Right atrium auricular region (tissue), 2 donors: ENCODE data around the gene TNS4. TPM values are rescaled to one million over a fixed set of nuclear protein-coding genes. Genes with fewer than 3 reads are reported as not detected.

Experiments
- DNase-seq: peaks from one replicate; pipeline ENCODE4 v3.0.0-alpha.2; 2019; ENCODE audit warnings: low spot score
- H3K27ac ChIP-seq, 2 donors: fragments of 200-600 bp; sonication (generic); 1 replicate in 1 of 2; 2 replicates in 1 of 2; pipeline ENCODE4 v1.5.1; 2016 to 2019
- H3K27me3 ChIP-seq, 2 donors: fragments of 200-600 bp; sonication (generic); one replicate each; pipeline versions ENCODE4 v1.5.1 to v1.6.0; 2017 to 2019
- H3K36me3 ChIP-seq: fragments of 200-600 bp; sonication (generic); one replicate; pipeline ENCODE4 v1.5.1; 2016
- H3K4me1 ChIP-seq, 2 donors: fragments of 200-600 bp; sonication (generic); one replicate each; pipeline versions ENCODE4 v1.5.1 to v1.6.0; 2017 to 2019
- H3K4me3 ChIP-seq, 2 donors: fragments of 200-600 bp; sonication (generic); 1 replicate in 1 of 2; 2 replicates in 1 of 2; pipeline ENCODE4 v1.5.1; 2017 to 2019; ENCODE audit warnings: mild to moderate bottlenecking in 1 of 2, moderate library complexity in 1 of 2
- H3K9me3 ChIP-seq, 2 donors: fragments of 200-600 bp; sonication (generic); one replicate each; pipeline ENCODE4 v1.5.1; 2019
- CTCF ChIP-seq, 2 donors: fragments of 200-600 bp; sonication (generic); IDR thresholded peaks; one replicate each; pipeline ENCODE4 v1.5.1; 2019; ENCODE audit warnings: antibody characterized with exemption in 2 of 2
- total RNA-seq, 2 donors: library from RNA; depleted of rRNA; stranded (reverse); fragments of >200 nt; gene quantifications; one replicate each; pipeline ENCODE4 v1.1.0, GENCODE V29; 2016

The TNS4 gene
- total RNA-seq, 2 donors from 2014 or later: not detected

GRCh38 chr17:40536295-40537171 lies 35.1 kb upstream of the TNS4 start:
- no peaks in the 10 kb centered on the region for H3K36me3 ChIP-seq
- DNase-seq: no peak
- H3K4me3 ChIP-seq: no peak overlapping the region
- peaks cover 0 to 90% of the 10 kb centered on the region in 2 donors for H3K4me1 ChIP-seq
- H3K27me3 ChIP-seq: no peaks in the 10 kb centered on the region
- TF ChIP-seq CTCF (IDR thresholded peaks at IDR 0.05): no peak
- H3K27ac ChIP-seq: peak overlapping the region; percentile 86 to 89
- H3K9me3 ChIP-seq: no peaks in the 10 kb centered on the region

- TF ChIP-seq CTCF (IDR thresholded peaks at IDR 0.05): no peak
- no peaks in the 10 kb centered on the region for H3K36me3 ChIP-seq
- peak overlapping the region; percentile 86 to 89 for H3K27ac ChIP-seq
- no peak for DNase-seq
- no peaks in the 10 kb centered on the region for H3K9me3 ChIP-seq
- H3K27me3 ChIP-seq: no peaks in the 10 kb centered on the region
- no peak overlapping the region for H3K4me3 ChIP-seq
- peaks cover 0 to 84% of the 10 kb centered on the region in 2 donors for H3K4me1 ChIP-seq
Observed at GRCh38 chr17:40535924-40536294, 34.5 kb upstream of the TNS4 start.

GRCh38 chr17:40535438-40535837 lies 34.0 kb upstream of the TNS4 start:
- peak overlapping the region; percentile 86 to 89 for H3K27ac ChIP-seq
- no peaks in the 10 kb centered on the region for H3K9me3 ChIP-seq
- TF ChIP-seq CTCF (IDR thresholded peaks at IDR 0.05): no peak
- no peaks in the 10 kb centered on the region for H3K27me3 ChIP-seq
- peaks cover 0 to 79% of the 10 kb centered on the region in 2 donors for H3K4me1 ChIP-seq
- no peaks in the 10 kb centered on the region for H3K36me3 ChIP-seq
- no peak for DNase-seq
- H3K4me3 ChIP-seq: no peak overlapping the region

- DNase-seq: no peak
- Histone ChIP-seq H3K4me3 (no peak overlapping the region), H3K9me3 (no peaks in the 10 kb centered on the region), H3K27me3 (no peaks in the 10 kb centered on the region), H3K27ac (peak overlapping the region; percentile 10 to 86), H3K4me1 (peaks cover 0 to 71% of the 10 kb centered on the region in 2 donors), H3K36me3 (no peaks in the 10 kb centered on the region)
- no peak for TF ChIP-seq CTCF (IDR thresholded peaks at IDR 0.05)
Observed at GRCh38 chr17:40534371-40535189, 33.2 kb upstream of the TNS4 start.

- Histone ChIP-seq H3K27ac (peak overlapping the region in 1 of 2 donors; percentile 56), H3K9me3 (no peaks in the 10 kb centered on the region), H3K36me3 (no peaks in the 10 kb centered on the region), H3K4me3 (no peak overlapping the region), H3K4me1 (peaks cover 0 to 64% of the 10 kb centered on the region in 2 donors), H3K27me3 (no peaks in the 10 kb centered on the region)
- TF ChIP-seq CTCF (IDR thresholded peaks at IDR 0.05): no peak
- DNase-seq: no peak
Observed at GRCh38 chr17:40533896-40534295, 32.5 kb upstream of the TNS4 start.
